Fibroblast of the aortic adventitia (primary cell): ENCODE data around the gene MSRB2. TPM values are rescaled to one million over a fixed set of nuclear protein-coding genes. Genes with fewer than 3 reads are reported as not detected.

Experiments used
- DNase-seq: peaks from one replicate; pipeline ENCODE4 v3.0.0-alpha.2; 2010; ENCODE audit warnings: low read depth
- H3K4me3 ChIP-seq: 2 replicates; pipeline ENCODE4 v1.5.1; 2011; ENCODE audit warnings: low read depth, mild to moderate bottlenecking, control low read depth, low read length, moderate library complexity
- CTCF ChIP-seq: IDR thresholded peaks from 2 replicates; pipeline ENCODE4 v1.5.1; 2011; ENCODE audit warnings: mild to moderate bottlenecking, low read length, control low read depth, inconsistent platforms; ENCODE audit not compliant: insufficient read depth
- total RNA-seq: library from RNA; depleted of rRNA; stranded (reverse); fragments of >200 nt; gene quantifications from 2 replicates; pipeline ENCODE4 v1.2.3, GENCODE V29; 2012; ENCODE audit warnings: low replicate concordance

Gene MSRB2
- total RNA-seq, 1 donor: 7.3 TPM

GRCh38 chr10:23146258-23146657 is 50.9 kb downstream of the MSRB2 start:
- TF ChIP-seq CTCF: no peak
- DNase-seq: no peak
- no peak overlapping the region for H3K4me3 ChIP-seq

GRCh38 chr10:23147035-23147434 is 51.7 kb downstream of the MSRB2 start:
- no peak overlapping the region for H3K4me3 ChIP-seq
- no peak for DNase-seq
- TF ChIP-seq CTCF: no peak

- H3K4me3 ChIP-seq: no peak overlapping the region
- no peak for TF ChIP-seq CTCF
- DNase-seq: no peak
Observed at GRCh38 chr10:23148214-23148613, 52.8 kb downstream of the MSRB2 start.

- DNase-seq: no peak
- TF ChIP-seq CTCF: no peak
- no peak overlapping the region for H3K4me3 ChIP-seq
Observed at GRCh38 chr10:23150091-23150490, 54.7 kb downstream of the MSRB2 start.

GRCh38 chr10:23150610-23151009 is 55.2 kb downstream of the MSRB2 start:
- TF ChIP-seq CTCF: no peak
- H3K4me3 ChIP-seq: no peak overlapping the region
- no peak for DNase-seq

- H3K4me3 ChIP-seq: no peak overlapping the region
- no peak for TF ChIP-seq CTCF
- DNase-seq: no peak
Observed at GRCh38 chr10:23151071-23151470, 55.7 kb downstream of the MSRB2 start.

- peak; percentile 4 for DNase-seq
- H3K4me3 ChIP-seq: no peak overlapping the region
- TF ChIP-seq CTCF: no peak
Observed at GRCh38 chr10:23155169-23155568, 59.8 kb downstream of the MSRB2 start.
